Gastroesophageal sphincter (tissue), 3 donors: ENCODE results near the gene NPHP1.

ENCODE experiments used
- CTCF ChIP-seq, 4 experiments: fragments of 200-600 bp in 2 of 4; fragments of 450-650 bp in 2 of 4; sonication (generic) in 1 of 4; IDR thresholded peaks; one replicate each; pipeline ENCODE4 v1.5.1; 2017 to 2019; ENCODE audit warnings: antibody characterized with exemption in 4 of 4, mild to moderate bottlenecking in 2 of 4, moderate library complexity in 2 of 4
- POLR2AphosphoS5 ChIP-seq: sonication (generic); formaldehyde crosslinking; IDR thresholded peaks from one replicate; pipeline ENCODE4 v1.6.1; 2017; ENCODE audit warnings: antibody characterized with exemption

- no peak for TF ChIP-seq CTCF (IDR thresholded peaks at IDR 0.05)
- no peak for TF ChIP-seq POLR2AphosphoS5
Observed at GRCh38 chr2:110221938-110222337, 17.1 kb upstream of the NPHP1 start.
